Breast epithelium (tissue), 3 donors: ENCODE data around the gene MACROD2.

Experiments
- POLR2A ChIP-seq: fragments of 450-650 bp; IDR thresholded peaks from one replicate; pipeline ENCODE4 v1.6.1; 2016; ENCODE audit warnings: antibody characterized with exemption, mild to moderate bottlenecking, moderate library complexity
- POLR2AphosphoS5 ChIP-seq, 3 donors: sonication (generic); formaldehyde crosslinking; IDR thresholded peaks; one replicate each; pipeline ENCODE4 v1.6.1; 2017; ENCODE audit warnings: antibody characterized with exemption in 3 of 3
- TF ChIP-seq, protein P1 (sequence below), 3 donors: fragments of 450-650 bp; IDR thresholded peaks; one replicate each; pipeline ENCODE4 v1.5.1; 2016 to 2017; ENCODE audit warnings: antibody characterized with exemption in 3 of 3, mild to moderate bottlenecking in 3 of 3, moderate library complexity in 3 of 3

DNA sequence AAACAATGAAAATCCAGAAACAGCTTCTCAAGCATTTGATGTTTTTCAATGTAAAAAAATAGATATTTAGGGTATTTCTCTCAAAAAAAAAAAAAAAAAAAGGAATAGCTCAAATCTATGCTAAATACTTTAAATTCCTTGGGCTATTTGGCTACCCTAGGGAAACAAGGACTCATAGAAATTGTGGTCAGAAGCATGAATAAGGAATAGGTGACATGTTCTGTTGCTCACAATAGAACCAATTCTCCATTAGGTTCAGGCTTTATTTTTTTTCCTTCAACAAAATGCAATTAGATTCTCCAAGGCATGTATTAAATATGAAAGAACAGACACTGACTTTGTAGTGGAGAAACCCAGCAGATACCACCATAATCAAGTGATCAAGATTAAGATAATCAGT lies 1246.4 kb downstream of the MACROD2 start:
- TF ChIP-seq, protein P1, sequence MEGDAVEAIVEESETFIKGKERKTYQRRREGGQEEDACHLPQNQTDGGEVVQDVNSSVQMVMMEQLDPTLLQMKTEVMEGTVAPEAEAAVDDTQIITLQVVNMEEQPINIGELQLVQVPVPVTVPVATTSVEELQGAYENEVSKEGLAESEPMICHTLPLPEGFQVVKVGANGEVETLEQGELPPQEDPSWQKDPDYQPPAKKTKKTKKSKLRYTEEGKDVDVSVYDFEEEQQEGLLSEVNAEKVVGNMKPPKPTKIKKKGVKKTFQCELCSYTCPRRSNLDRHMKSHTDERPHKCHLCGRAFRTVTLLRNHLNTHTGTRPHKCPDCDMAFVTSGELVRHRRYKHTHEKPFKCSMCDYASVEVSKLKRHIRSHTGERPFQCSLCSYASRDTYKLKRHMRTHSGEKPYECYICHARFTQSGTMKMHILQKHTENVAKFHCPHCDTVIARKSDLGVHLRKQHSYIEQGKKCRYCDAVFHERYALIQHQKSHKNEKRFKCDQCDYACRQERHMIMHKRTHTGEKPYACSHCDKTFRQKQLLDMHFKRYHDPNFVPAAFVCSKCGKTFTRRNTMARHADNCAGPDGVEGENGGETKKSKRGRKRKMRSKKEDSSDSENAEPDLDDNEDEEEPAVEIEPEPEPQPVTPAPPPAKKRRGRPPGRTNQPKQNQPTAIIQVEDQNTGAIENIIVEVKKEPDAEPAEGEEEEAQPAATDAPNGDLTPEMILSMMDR (IDR thresholded peaks at IDR 0.05) = no peak
- TF ChIP-seq POLR2A (no peak), POLR2AphosphoS5 (IDR thresholded peaks at IDR 0.05) (no peak)
